Pancreas (tissue), 10 donors: ENCODE data around the gene NPAS2. TPM values are rescaled to one million over a fixed set of nuclear protein-coding genes. Genes with fewer than 3 reads are reported as not detected.

Source experiments
- ATAC-seq, 4 donors: fragments of 200-7000 bp; cut with Tn5 transposase; one replicate each; pipeline versions ENCODE4 v1.8.0 to v1.9.1; 2020; ENCODE audit warnings: mild to moderate bottlenecking in 4 of 4, moderate library complexity in 4 of 4
- DNase-seq, 6 donors: peaks; one replicate each; pipeline ENCODE4 v3.0.0-alpha.2; 2020
- FAIRE-seq: peaks from 2 replicates; lab custom pipeline; 2012; peaks lifted over from hg19 to GRCh38; lab: Jason Lieb, UNC
- H3K27ac ChIP-seq, 4 donors: fragments of 200-600 bp; sonication (generic); 1 replicate in 3 of 4; 2 replicates in 1 of 4; pipeline versions ENCODE4 v1.5.0 to v1.8.0; 2020
- H3K27me3 ChIP-seq, 4 donors: fragments of 200-600 bp; one replicate each; pipeline ENCODE4 v1.8.0; 2021
- H3K36me3 ChIP-seq, 3 donors: fragments of 200-600 bp; sonication (generic) in 1 of 3; one replicate each; pipeline versions ENCODE4 v1.5.0 to v1.8.0; 2020 to 2021
- H3K4me1 ChIP-seq, 3 donors: fragments of 200-600 bp; one replicate each; pipeline ENCODE4 v1.8.0; 2021
- H3K4me3 ChIP-seq, 4 donors: fragments of 200-600 bp; sonication (generic) in 2 of 4; one replicate each; pipeline versions ENCODE4 v1.5.0 to v1.8.0; 2020 to 2021
- H3K9me3 ChIP-seq, 4 donors: fragments of 200-600 bp; one replicate each; pipeline ENCODE4 v1.8.0; 2021
- CTCF ChIP-seq, 4 donors: fragments of 200-600 bp; sonication (generic) in 3 of 4; IDR thresholded peaks; one replicate each; pipeline versions ENCODE4 v1.5.0 to v1.8.0; 2021; ENCODE audit warnings: antibody characterized with exemption in 4 of 4
- WGBS, 2 donors: extraction: QIAGEN DNeasy Blood & Tissue Kit; methylation state at CpG; one replicate each; pipeline ENCODE4 v1.1.7; 2013; 5-methylcytosine and 5-hydroxymethylcytosine counted together
- intact Hi-C, 3 donors: fragments of 100-400 bp; cut with DNase I; formaldehyde crosslinking; loops; one replicate each; pipeline versions ENCODE4 v1.11.1 to v1.14.2; 2022
- polyA plus RNA-seq, 2 donors: library from polyadenylated mRNA; stranded (reverse); fragments of 200-250 nt; gene quantifications; one replicate each; pipeline ENCODE4 v1.2.3, GENCODE V29; 2013
- total RNA-seq, 6 donors: library from RNA; stranded (reverse); fragmentation: NEBNext Ultra II Directional in 4 of 6; extraction: Animal tissue kit (Norgen Biotek cat#: 25700) in 4 of 6; gene quantifications; one replicate each; pipeline versions ENCODE4 v1.2.1 to v1.2.4, GENCODE V29; 2021 to 2023
- donor health status: healthy with polysubstance abuse.
- donor health status: DM: no; HTN: no; CAD: no; lungs with moderate emphysema.
- donor health status: DM: no; HTN: no; CAD: no.
- donor health status: control.
- donor health status: control.
- donor health status: Bipolar disorder and iron deficiency.
- donor health status: DM: yes; HTN: yes; CAD: no.
- donor health status: DM: no; HTN: no; CAD: no.
- donor health status: DM: no; HTN: no; CAD: no.
- donor health status: DM: yes; HTN: yes; CAD: no.

Gene NPAS2
- total and polyA plus RNA-seq, 8 donors, result 20.6 to 46.3 (median 32.7) TPM

- H3K27ac ChIP-seq, result no peak overlapping the region
- FAIRE-seq, result no peak
- ATAC-seq, result no peak
- H3K4me3 ChIP-seq, result no peak overlapping the region
- H3K4me1 ChIP-seq, result no peaks in the 10 kb centered on the region
- TF ChIP-seq CTCF (IDR thresholded peaks at IDR 0.05), result no peak
- no peak for DNase-seq
- peaks cover 0 to 78% (median 31%) of the 10 kb centered on the region in 3 donors for H3K36me3 ChIP-seq
- H3K9me3 ChIP-seq, result no peaks in the 10 kb centered on the region
- H3K27me3 ChIP-seq, result no peaks in the 10 kb centered on the region
- intact Hi-C loops, result loop anchor here in 2 of 3 donors (5.0 to 10.0 kb wide), 3 partner anchors 108 to 168 kb away; partner anchors contain the start of gene TBC1D8 (in 1 of the 2)
- WGBS, 2 donors, result 92 to 93% methylated on average over 19 of the region's 19 CpGs
Observed at GRCh38 chr2:101037161-101037755, 217.3 kb downstream of the NPAS2 start.

- peak in 1 of 6 donors; percentile 44 for DNase-seq
- 84 to 88% methylated on average over 21 of the region's 21 CpGs for WGBS, 2 donors
Observed at GRCh38 chr2:101038455-101039255, 218.7 kb downstream of the NPAS2 start.

GRCh38 chr2:101040072-101040471, 220.1 kb downstream of the NPAS2 start:
- Histone ChIP-seq H3K9me3 (no peaks in the 10 kb centered on the region), H3K27ac (no peak overlapping the region), H3K4me3 (no peak overlapping the region), H3K27me3 (no peaks in the 10 kb centered on the region), H3K36me3 (peaks cover 0 to 51% (median 27%) of the 10 kb centered on the region in 3 donors), H3K4me1 (no peaks in the 10 kb centered on the region)
- FAIRE-seq (no peak), ATAC-seq (no peak), DNase-seq (no peak)
- 86 to 88% methylated on average over 13 of the region's 13 CpGs for WGBS, 2 donors
- no peak for TF ChIP-seq CTCF (IDR thresholded peaks at IDR 0.05)
- intact Hi-C loops, result no loop called here

More at GRCh38 chr2:101038455-101039255, 218.7 kb downstream of the NPAS2 start:
- H3K36me3 ChIP-seq, result peaks cover 0 to 65% (median 29%) of the 10 kb centered on the region in 3 donors
- peak in 3 of 4 donors; percentile 50 to 62 (median 58) for ATAC-seq
- intact Hi-C loops, result loop anchor here in 2 of 3 donors (5.0 to 10.0 kb wide), 3 partner anchors 106 to 166 kb away; partner anchors contain the start of gene TBC1D8 (in 1 of the 2)
- H3K27ac ChIP-seq, result no peak overlapping the region
- H3K4me1 ChIP-seq, result no peaks in the 10 kb centered on the region
- H3K9me3 ChIP-seq, result no peaks in the 10 kb centered on the region
- no peak for FAIRE-seq
- H3K4me3 ChIP-seq, result no peak overlapping the region
- no peaks in the 10 kb centered on the region for H3K27me3 ChIP-seq
- peak in 3 of 4 donors; percentile 20 to 36 (median 25) for TF ChIP-seq CTCF (IDR thresholded peaks at IDR 0.05)

GRCh38 chr2:101040761-101041160, 220.8 kb downstream of the NPAS2 start:
- intact Hi-C loops, result no loop called here
- FAIRE-seq (no peak), DNase-seq (no peak), ATAC-seq (peak in 1 of 4 donors; percentile 11)
- Histone ChIP-seq H3K27me3 (no peaks in the 10 kb centered on the region), H3K36me3 (peaks cover 0 to 44% (median 20%) of the 10 kb centered on the region in 3 donors), H3K27ac (no peak overlapping the region), H3K4me1 (no peaks in the 10 kb centered on the region), H3K9me3 (no peaks in the 10 kb centered on the region), H3K4me3 (no peak overlapping the region)
- TF ChIP-seq CTCF (IDR thresholded peaks at IDR 0.05), result no peak
- 92 to 93% methylated on average over 6 of the region's 6 CpGs for WGBS, 2 donors
